Stimulated activated CD4-positive, alpha-beta T cell treated with anti-CD3 and anti-CD28 coated beads, Interleukin-15, amount 100 ng/mL, for 48 hours (primary cell): ENCODE measurements around the gene CDKAL1.
"Not testable (repeated sequence)": the region's sequence is repeated elsewhere in the genome, so short reads cannot be mapped to it uniquely, and the experiment has no call there.

Experiments used
- DNase-seq, 2 donors: peaks; one replicate each; pipeline ENCODE4 v3.0.0-alpha.2; 2020; ENCODE audit warnings: low read depth in 2 of 2

CDKAL1 gene

DNA sequence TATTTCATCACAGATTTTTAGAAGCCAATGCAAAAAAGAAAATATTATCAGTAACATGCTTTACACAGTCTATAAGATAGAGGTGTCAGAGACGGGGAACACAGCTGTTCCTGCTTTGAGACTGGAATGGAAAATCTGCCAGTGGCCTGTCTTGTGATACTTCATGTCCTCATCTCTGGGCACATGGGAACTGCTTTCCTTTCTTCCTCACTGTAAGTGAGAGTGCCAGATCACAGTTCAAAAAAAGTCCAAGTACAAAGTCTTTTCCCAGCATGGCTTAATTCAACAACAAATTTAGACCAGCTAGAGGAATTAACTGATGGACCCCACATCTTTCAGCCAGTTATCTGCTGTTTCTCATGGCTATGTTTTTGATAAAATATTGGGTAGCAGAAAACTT, 490.4 kb downstream of the CDKAL1 start:
- no peak for DNase-seq

DNA sequence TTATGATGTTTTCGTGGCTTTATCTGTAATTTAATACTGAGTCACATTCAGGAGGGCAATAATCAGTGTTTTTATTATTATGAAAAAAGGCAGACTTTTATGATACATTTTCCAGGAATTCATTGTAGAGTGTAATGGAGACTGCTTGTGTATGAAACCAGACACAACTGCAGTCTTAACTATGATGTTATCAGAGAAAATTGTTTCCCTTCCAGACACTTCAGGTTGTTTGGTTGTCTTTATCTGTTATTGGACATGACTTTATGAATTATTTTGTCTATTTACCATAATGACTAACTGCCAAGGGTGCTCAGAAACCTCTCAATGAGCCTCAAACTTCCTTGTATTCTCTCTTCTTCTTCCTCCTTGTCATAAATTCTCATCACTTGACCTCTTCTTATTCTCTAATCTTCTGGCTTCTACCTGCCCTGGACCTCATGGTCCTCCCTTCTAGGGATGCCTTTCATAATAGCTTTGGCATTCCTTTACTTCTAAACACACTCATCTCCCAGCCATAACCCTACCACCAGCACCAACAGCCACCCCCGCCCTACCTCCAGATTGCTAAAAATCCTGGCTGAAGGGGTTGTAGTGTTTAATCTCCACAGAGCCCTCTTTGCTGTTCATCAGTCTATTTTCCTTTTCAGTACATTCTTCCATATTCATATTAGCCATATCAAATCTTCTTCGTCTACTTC, 492.5 kb downstream of the CDKAL1 start:
- DNase-seq, result no peak

DNA sequence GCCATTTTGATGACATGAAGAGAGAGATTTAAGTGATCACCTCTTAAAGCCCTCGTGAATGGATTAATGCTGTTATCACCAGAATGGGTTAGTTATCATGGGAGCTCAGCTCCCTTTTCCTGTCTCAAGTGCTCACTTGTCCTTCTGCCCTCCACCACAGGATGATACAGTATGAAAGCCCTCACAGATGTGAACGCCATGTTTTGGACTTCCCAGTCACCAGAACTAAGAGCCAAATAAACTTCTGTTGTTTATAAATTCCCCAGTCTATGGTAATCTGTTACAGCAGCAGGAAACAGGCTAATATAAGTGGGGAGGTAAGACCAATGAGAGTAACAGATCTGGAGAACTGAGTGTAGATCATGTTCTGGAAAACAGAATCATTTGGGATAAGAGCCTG, 493.2 kb downstream of the CDKAL1 start:
- no peak for DNase-seq

DNA sequence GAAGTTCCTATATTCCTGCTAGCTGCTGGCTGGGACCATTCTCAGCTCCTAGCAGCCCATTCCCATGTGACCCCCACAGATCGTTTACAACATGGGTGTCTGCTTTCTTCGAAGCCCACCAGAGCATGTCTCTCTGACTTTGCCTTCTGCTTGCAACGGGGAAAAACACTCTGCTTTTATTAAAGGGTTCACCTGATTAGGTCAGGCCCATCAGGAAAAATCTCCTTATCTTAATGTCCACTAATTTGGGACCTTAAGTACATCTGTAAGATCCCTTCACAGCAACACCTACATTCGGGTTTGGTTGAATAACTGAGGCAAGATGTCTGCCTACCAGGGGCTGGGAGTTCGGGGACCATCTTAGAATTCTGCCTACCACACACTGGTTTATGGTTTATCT, 496.9 kb downstream of the CDKAL1 start:
- no peak for DNase-seq

DNA sequence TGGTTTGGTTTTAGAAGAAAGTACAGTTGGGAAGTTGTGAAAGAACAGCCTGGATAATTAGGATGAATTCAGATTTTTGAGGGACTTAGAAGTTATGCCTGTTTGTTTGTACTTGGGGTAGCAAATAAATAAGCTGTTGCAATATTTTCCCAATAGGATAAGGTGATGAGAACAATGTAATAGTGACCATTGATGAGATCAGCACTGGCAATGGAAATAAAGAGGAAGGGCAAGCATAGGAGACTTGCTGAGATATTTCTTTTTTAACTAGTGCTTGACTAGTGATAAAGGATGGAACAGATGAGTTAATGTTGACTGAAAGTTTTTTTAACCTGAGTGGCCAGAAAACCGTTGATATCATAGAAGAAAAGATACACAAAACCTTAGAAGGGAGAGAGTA, 498.8 kb downstream of the CDKAL1 start:
- no peak for DNase-seq

DNA sequence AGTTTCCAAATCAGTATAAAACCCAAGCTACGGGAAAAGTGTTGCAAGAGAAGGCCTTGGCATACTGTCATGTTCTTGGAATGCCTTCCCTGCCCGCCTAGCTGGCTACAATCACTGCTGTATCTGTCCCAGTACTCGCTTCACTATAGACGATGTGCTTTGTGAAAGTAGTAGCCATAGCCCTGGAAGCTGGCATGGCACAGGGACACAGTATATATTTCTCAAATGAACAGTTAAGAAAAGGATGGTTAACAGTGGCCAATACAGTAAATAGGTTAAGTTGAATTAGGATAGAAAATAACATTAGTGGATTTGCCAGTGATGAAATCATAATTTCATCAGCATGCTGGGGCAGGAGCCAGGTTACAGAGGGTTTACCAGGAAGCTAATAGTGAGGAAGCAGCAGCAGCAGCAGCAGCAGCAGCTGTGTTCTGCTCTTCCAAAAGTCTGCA, 499.3 kb downstream of the CDKAL1 start:
- DNase-seq, result no peak

DNA sequence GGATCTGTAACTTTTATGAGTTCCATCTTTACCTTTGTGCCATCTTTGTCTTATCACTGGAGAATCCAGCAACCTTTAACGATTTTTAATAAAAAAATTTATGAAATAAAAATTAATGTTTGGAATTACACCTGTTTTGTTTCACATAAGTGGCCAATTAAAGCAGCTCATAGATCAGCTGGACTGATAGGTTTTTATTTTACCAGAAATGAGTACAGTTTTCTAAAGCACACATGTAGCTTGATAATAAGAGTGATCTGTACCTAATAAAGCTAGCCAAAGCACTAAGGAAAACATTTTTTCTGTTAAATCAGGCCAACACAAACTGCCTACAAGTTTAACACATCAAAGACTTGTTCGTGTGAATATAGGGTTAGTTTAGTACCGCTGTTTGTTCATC, 500.1 kb downstream of the CDKAL1 start:
- no peak for DNase-seq

DNA sequence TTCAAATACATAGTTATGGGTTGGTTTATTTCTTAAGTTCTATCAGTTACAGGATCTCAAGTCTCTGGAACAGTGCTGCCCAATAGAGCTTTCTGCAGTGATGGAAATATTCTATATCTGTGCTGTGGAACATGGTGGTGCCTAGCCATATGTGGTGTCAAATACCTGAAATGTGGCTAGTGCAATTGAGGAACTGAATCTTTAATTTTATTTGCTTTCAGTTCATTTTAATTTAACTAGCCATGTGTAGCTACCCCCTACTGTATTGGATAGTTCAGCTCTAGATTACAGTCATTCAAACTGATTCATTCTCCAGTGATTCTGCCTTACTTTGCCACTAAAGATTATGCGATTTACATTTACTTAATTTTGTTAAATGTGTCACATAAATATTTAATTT, 503.2 kb downstream of the CDKAL1 start:
- no peak for DNase-seq

DNA sequence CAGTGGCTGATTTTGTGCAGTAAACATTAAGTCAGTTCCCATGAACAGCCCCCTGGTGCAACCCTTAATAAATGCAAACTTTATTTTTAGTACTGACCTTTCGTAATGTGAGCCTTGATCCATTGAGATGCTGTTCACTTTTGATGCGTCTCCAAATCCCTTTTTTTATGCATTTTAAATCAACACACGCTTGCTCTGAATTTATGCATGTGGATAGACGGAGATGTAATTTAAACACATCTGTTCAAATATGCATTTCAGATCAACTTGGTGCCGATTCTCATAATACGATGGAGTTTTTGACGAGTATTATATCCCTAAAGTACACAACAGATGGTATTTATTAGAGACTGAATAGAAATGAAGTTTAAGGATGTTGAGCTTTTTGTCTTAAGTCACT, 505.7 kb downstream of the CDKAL1 start:
- no peak for DNase-seq

DNA sequence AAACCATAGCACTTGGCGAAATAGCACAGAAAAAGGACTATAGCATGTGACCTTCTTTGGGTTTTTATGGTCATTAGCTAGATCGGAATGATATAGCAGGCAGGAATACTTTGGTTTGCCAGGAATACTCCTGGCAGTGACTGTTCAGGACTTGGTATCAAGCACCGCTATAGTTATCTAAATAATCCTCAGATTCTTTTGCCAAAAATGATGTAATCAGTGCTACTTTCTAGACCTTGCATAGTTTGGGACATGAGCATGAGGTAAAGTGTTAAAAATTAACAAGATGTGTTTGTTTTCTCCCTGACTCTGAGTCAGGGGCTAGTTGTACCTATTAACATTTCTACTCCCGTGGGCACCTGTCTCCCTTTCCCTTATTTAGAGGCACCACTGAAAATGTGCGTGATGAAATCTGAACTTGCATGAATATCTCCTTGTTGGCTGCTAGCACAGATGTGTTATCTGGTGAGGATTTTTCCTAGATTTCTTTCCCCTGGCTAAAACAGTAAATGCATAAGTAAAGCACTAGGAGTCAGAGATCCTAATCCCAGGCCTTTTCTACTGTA, 511.0 kb downstream of the CDKAL1 start:
- DNase-seq, result no peak

DNA sequence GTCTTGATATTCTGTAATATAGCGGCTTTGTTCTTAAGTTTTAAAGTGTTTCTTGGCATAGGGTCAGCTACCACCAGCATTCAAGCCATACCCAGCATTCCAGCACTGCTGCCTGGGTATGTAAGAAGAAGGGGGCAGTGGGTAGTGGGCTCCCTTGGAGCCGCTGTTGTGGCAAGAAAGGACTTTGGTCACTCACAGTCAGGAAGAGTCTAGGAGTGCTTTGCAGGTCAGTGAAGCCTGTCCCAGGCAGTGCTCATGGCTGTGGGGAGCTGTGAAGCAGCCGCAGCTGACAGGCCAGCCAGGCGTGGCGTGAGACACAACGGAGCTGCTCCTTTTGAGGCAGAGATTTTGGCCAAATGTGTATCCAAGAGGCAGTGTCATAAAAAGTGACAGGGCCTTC, 512.0 kb downstream of the CDKAL1 start:
- DNase-seq, result no peak

DNA sequence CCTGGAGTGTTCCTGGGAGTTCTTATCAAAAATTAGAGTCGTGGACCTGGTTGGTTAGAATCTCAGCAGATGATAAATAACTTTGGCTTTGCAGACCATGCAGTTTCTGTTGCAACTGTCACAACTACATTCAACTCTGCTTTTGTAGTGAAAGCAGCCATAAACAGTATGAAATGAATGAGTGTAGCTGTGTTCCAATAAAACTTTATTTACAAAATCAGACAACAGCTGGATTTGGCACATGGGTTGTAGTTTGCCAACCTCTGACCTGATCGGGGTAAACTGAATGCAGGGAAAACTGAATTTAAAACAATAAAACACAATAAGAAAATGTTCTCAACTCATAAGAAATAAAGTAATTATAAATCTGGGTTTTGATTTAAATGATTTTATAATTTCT, 513.8 kb downstream of the CDKAL1 start:
- DNase-seq, result no peak

DNA sequence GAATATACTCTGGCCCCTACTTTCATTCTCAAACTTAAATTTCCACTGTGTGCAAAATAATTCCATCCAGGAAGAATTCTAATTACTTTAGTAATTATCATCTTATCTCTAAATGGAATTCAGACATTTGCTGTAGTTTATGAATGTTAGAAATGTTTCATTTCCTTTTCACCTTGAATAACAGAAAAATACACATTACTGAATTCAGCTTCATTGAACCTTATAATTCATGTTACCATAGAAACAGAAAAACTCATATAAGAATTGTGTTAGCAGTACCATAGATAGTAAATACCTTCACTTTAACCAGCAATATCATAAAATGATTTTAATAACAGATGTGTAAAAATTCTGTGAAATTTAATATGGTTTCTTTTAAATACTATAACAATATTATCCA, 514.9 kb downstream of the CDKAL1 start:
- no peak for DNase-seq

DNA sequence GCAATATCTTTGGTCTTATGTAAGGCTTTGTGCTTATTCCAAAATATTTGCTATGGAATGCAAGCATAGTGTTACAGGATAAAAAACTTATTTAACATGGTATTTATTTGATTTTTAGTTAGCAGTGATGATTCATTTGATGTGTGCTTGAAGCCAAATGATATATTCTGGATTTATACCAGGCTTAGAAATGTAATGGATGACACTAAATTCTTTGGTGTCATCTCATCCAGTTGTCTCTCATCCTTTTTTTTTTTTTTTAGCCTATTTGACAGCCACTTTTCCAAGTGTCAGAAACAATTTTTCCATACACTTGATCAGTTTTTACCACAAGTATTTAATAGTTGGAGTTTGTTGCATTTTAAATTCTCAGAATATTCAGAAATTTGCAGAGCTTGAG, 515.3 kb downstream of the CDKAL1 start:
- no peak for DNase-seq

DNA sequence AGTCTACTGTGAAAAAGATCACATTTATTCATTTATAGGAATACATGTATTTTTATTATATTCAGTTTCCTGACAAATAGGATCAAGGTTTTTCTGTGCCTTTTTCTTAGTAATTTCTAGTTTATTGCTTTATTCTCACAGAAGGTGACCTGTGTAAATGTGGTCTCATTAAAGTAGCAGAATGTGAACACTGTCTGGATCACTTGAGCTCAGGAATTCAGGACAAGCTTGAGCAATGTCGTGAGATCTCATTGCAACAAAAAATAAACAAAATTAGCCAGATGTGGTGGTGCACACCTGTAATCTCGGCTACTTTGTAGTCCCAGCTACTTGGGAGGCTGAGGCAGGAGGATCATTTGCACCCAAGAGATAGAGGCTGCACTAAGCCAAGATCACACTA, 516.7 kb downstream of the CDKAL1 start:
- no peak for DNase-seq

DNA sequence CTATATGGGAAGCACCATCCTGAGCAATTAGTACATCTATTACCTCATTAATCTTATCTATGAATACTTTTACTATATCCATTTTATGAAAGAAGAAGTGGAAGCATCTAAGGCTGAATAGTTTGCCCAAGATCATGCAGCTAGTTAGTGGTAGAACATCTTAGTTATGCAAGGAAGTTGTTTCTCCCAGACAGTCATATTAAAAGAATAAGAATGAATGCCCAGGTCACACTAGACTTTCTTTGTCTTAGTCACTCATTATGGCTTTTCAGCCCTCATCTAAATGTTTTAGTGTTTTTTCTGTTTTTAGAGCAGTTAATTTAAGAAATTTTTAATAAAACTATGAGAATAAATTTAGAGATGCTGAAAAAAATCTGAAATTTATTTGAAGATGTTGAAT, 517.5 kb downstream of the CDKAL1 start:
- no peak for DNase-seq

DNA sequence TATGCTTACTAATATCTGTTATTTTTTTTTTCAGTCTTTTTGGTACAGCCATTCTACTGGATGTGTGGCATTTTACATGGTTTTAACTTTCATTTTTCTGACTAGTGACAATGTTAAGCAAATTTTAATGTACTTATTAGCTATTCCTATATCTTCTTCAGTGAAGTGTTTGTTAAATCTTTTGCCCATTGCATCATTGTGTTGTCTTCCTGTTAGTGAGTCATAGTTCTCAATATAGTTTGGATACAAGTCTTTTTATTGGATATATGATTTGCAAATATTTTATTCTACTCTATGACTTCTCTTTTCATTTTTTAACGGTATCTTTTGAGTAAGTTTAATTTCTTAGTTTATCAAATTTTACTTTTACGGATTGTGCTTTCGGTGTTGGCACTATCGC, 519.4 kb downstream of the CDKAL1 start:
- no peak for DNase-seq

DNA sequence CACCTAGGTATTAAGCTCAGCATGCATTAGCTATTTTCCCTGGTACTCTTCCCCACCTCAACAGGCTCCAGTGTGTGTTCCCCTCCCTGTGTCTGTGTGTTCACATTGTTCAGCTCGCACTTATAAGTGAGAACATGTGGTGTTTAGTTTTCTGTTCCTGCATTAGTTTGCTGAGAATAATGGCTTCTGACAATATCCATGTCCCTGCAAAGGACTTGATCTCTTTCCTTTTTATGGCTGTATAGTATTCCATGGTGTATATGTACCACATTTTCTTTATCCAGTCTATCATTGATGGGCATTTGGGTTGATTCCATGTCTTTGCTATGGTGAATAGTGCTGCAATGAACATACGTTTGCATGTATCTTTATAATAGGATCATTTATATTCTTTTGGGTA, 521.2 kb downstream of the CDKAL1 start:
- not testable (repeated sequence) for DNase-seq

DNA sequence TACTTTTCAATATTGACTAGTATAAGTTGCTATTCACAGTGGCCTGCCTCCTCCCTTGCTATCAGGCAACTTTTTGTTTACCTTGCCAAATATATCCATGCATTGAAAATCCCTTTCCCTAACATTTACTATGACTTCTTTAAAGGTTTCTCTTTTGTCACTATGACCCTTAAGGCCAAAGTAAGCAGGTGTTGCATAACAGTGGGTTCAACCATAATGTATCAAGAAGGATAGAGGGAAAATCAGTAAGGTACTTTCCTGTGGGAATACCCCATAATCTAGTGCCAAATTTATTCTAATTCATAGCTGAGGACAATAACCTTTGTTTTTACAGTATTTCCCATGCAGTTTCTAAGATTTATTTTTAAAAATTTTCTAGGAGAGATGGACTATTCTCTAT, 527.6 kb downstream of the CDKAL1 start:
- DNase-seq, result no peak

DNA sequence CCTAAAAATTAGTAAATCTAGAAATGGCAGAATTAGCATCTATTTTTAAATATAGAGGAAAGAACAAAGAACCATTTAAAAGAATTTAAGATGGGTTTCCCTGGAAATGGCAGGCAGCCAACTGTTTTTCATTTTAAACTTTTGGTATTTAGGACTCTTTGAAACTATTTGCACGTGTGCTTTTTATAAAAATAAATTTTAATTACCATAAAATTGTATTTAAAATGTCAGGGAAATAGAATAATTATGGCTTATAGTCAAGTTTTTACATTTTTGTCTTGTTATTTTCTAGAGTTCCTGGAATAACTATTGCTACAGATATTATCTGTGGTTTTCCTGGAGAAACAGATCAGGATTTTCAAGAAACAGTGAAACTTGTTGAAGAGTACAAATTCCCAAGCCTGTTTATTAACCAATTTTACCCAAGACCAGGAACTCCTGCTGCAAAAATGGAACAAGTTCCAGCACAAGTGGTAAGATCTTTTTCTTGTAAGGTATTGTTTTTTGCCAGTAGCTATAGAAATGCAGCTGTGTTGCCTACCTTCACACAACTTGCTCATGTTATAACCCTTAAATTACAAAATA, 530.6 kb downstream of the CDKAL1 start:
- no peak for DNase-seq

DNA sequence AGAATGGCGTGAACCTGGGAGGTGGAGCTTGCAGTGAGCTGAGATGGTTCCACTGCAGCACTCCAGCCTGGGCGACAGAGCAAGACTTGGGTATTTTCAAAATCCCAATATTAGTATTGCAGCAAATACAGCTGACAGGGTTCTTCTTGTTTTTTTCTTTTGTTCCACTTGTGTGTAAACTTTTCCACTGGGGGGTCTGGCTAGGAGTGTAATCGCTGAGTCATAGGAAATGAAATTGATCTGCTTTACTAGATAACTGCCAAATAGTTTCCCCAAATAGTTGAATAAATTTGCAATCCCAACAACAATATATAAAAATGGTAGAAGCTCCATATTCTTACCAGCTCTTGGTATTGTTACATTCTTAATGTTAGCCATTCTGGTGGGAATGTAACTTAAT, 533.3 kb downstream of the CDKAL1 start:
- DNase-seq, result no peak

DNA sequence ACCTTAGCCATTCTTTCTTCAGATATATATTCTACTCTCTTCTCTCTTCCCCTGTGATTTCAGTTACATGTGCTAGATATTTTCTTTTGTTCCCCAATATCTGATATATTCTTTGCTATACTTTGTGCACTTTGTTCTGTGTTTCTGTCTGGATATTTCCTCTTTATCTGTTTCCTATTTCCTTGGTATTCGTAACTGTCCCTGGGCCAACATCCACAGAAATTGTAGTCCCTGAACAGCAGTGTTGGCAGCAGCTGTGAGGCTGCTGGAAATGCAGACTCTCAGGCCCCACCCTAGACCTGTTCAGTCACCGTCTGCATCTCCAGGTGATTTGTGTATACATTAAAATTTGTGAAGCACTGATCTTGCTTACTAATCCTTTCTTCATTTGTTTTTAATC, 536.4 kb downstream of the CDKAL1 start:
- no peak for DNase-seq

DNA sequence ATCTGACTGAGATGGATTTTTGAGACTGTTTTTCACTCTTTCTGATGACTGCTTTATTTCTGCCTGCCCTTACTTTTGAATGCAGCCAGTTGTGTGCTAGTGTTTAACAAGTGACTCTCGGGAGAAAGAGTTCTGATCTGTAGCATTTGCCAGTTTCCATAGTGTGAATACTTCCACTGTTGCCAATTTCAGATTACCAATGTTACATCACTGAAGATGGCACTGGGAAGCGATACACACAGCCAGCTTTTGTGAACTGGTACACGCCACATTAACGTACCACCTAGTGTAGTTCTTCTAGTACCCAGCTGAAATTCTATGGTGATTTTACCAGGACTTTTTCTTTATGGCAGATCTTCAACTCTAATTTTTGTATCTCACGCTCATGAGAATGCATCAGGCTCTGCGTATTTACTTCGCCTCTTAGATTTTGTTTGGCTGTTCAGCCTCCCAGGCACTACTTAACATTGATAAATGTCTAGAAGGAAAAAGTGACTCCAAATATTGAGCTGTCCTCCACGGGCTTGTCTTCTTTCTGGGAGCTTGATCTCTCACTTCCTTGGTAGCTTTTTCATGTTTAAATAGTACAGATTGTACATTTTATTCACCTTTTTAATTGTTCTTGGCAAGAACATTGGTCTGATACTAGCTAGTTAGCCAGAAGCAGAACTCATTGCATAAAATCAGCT, 537.7 kb downstream of the CDKAL1 start:
- DNase-seq, result no peak
